Astrocyte (in vitro differentiated cells and primary cell): Measurements from ENCODE around the gene PLEKHF1. TPM values are rescaled to one million over a fixed set of nuclear protein-coding genes. Genes with fewer than 3 reads are reported as not detected.

Experiments used
- DNase-seq: peaks from one replicate; pipeline ENCODE4 v3.0.0-alpha.2; 2010; ENCODE audit warnings: low read depth
- FAIRE-seq: peaks from 2 replicates; lab custom pipeline; 2011; peaks lifted over from hg19 to GRCh38; lab: Jason Lieb, UNC
- H2AFZ ChIP-seq: 2 replicates; pipeline ENCODE4 v1.6.0; 2012; ENCODE audit warnings: low read depth, low read length, inconsistent platforms
- H3K27ac ChIP-seq: 2 replicates; pipeline ENCODE4 v1.5.1; 2011; ENCODE audit warnings: low read depth, low read length, inconsistent platforms
- H3K27me3 ChIP-seq: 2 replicates; pipeline ENCODE4 v1.6.0; 2011; ENCODE audit warnings: low read length, inconsistent platforms; ENCODE audit not compliant: insufficient read depth
- H3K36me3 ChIP-seq: 2 replicates; pipeline ENCODE4 v1.5.1; 2011; ENCODE audit warnings: low read length, inconsistent platforms; ENCODE audit not compliant: insufficient read depth
- H3K4me1 ChIP-seq: 2 replicates; pipeline ENCODE4 v1.5.1; 2011; ENCODE audit warnings: low read length, inconsistent platforms; ENCODE audit not compliant: insufficient read depth
- H3K4me2 ChIP-seq: 2 replicates; pipeline ENCODE4 v1.6.0; 2012; ENCODE audit warnings: low read length, inconsistent platforms
- H3K4me3 ChIP-seq: 2 replicates; pipeline ENCODE4 v1.5.1; 2011; ENCODE audit warnings: low read depth, mild to moderate bottlenecking, low read length, inconsistent platforms; ENCODE audit not compliant: insufficient read depth
- H3K79me2 ChIP-seq: 2 replicates; pipeline ENCODE4 v1.6.0; 2012; ENCODE audit warnings: mild to moderate bottlenecking, low read length, inconsistent platforms; ENCODE audit not compliant: insufficient read depth
- H3K9ac ChIP-seq: 2 replicates; pipeline ENCODE4 v1.6.0; 2012; ENCODE audit warnings: mild to moderate bottlenecking, low read length, inconsistent platforms
- H3K9me3 ChIP-seq: 2 replicates; pipeline ENCODE4 v1.5.1; 2012; ENCODE audit warnings: low read depth, mild to moderate bottlenecking, low read length, inconsistent platforms; ENCODE audit not compliant: insufficient read depth
- H4K20me1 ChIP-seq: 2 replicates; pipeline ENCODE4 v1.6.0; 2012; ENCODE audit warnings: low read length, inconsistent platforms; ENCODE audit not compliant: insufficient read depth
- H3K27ac Mint-ChIP-seq: one replicate; pipeline ENCODE4 v1.8.0; 2021; ENCODE audit warnings: mild to moderate bottlenecking, mixed read lengths; ENCODE audit not compliant: unreplicated experiment
- H3K27me3 Mint-ChIP-seq: one replicate; pipeline ENCODE4 v1.8.0; 2021; ENCODE audit warnings: low read depth, mixed read lengths; ENCODE audit not compliant: unreplicated experiment
- H3K36me3 Mint-ChIP-seq: one replicate; pipeline ENCODE4 v1.8.0; 2021; ENCODE audit warnings: low read depth, mixed read lengths; ENCODE audit not compliant: unreplicated experiment
- H3K4me1 Mint-ChIP-seq: one replicate; pipeline ENCODE4 v1.8.0; 2021; ENCODE audit warnings: low read depth, mixed read lengths; ENCODE audit not compliant: unreplicated experiment
- H3K4me3 Mint-ChIP-seq: one replicate; pipeline ENCODE4 v1.8.0; 2021; ENCODE audit warnings: mild to moderate bottlenecking, moderate library complexity, mixed read lengths; ENCODE audit not compliant: unreplicated experiment
- H3K9me3 Mint-ChIP-seq: one replicate; pipeline ENCODE4 v1.8.0; 2021; ENCODE audit warnings: mild to moderate bottlenecking, mixed read lengths; ENCODE audit not compliant: unreplicated experiment
- EZH2 ChIP-seq: IDR thresholded peaks from 2 replicates; pipeline ENCODE4 v1.6.1; 2012; ENCODE audit warnings: mild to moderate bottlenecking, low read length, inconsistent platforms; ENCODE audit not compliant: insufficient read depth
- total RNA-seq: library from RNA; stranded (reverse); gene quantifications from 2 replicates; pipeline ENCODE4 v1.2.1, GENCODE V29; 2021
- TF ChIP-seq, protein P1 (sequence below): IDR thresholded peaks from 2 replicates; pipeline ENCODE4 v1.5.1; 2011; ENCODE audit warnings: low read depth, mild to moderate bottlenecking, inconsistent platforms, low read length, moderate library complexity; ENCODE audit not compliant: insufficient read depth

Gene PLEKHF1
- total RNA-seq, 1 donor from 2014 or later = 13.1 TPM

DNA sequence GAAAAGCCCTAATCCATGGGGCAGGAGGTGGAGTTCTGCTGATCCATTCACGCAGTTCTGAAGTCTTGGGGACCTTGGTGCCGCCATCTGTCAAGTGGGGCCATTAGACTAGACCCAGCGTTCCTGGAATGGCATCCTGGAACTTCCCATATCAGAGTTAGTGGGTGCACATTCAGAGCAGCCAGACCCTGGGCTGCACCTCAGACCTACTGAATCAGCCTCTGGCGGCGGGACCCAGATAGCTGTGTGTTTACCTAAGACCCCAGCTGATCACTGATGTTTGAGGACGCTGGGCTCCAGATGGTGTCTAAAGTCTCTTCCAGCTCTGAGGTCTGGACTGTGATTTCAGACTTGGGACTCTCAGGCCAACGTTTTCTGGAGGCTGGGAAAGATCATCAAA lies 46.4 kb upstream of the PLEKHF1 start:
- Mint-ChIP-seq H3K4me3 (no peak overlapping the region), H3K9me3 (peaks cover 2% of the 10 kb centered on the region), H3K4me1 (peaks cover 2% of the 10 kb centered on the region), H3K27me3 (peaks cover 18% of the 10 kb centered on the region), H3K36me3 (peaks cover 7% of the 10 kb centered on the region), H3K27ac (no peak overlapping the region)
- H3K36me3 ChIP-seq = peaks cover 6% of the 10 kb centered on the region
- no peak overlapping the region for H3K27ac ChIP-seq
- H2AFZ ChIP-seq = no peak overlapping the region
- no peaks in the 10 kb centered on the region for H3K79me2 ChIP-seq
- H3K4me3 ChIP-seq = no peak overlapping the region
- H3K4me1 ChIP-seq = peaks cover 4% of the 10 kb centered on the region
- no peak overlapping the region for H3K4me2 ChIP-seq
- DNase-seq (no peak), FAIRE-seq (no peak)
- TF ChIP-seq EZH2 = no peak
- TF ChIP-seq, protein P1, sequence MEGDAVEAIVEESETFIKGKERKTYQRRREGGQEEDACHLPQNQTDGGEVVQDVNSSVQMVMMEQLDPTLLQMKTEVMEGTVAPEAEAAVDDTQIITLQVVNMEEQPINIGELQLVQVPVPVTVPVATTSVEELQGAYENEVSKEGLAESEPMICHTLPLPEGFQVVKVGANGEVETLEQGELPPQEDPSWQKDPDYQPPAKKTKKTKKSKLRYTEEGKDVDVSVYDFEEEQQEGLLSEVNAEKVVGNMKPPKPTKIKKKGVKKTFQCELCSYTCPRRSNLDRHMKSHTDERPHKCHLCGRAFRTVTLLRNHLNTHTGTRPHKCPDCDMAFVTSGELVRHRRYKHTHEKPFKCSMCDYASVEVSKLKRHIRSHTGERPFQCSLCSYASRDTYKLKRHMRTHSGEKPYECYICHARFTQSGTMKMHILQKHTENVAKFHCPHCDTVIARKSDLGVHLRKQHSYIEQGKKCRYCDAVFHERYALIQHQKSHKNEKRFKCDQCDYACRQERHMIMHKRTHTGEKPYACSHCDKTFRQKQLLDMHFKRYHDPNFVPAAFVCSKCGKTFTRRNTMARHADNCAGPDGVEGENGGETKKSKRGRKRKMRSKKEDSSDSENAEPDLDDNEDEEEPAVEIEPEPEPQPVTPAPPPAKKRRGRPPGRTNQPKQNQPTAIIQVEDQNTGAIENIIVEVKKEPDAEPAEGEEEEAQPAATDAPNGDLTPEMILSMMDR = no peak
- H3K9me3 ChIP-seq = no peaks in the 10 kb centered on the region
- H3K9ac ChIP-seq = no peak overlapping the region
- H3K27me3 ChIP-seq = no peaks in the 10 kb centered on the region
- H4K20me1 ChIP-seq = no peaks in the 10 kb centered on the region

DNA sequence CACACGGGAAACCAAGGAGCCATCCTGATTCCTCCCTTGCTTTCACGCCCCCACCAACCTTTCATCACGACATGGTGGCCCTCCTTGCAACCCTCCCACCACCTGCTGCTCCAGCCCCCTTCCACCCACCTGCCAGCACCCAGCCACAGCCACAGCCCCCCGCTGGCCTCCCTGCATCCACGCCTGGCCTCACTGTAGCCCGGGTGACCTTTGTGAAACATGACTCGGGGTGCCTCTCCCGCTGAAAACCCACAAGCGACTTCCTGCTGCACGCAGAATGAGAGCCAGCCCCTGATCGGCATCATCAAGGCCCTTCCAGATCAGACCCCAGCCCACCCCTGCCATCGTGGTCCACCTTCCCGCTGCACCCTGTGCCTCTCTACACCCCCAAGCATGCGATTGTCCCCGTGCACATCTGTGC lies 44.3 kb upstream of the PLEKHF1 start:
- H3K4me1 Mint-ChIP-seq = peaks cover 2% of the 10 kb centered on the region
- FAIRE-seq (no peak), DNase-seq (no peak)
- Histone ChIP-seq H2AFZ (no peak overlapping the region), H3K4me1 (peaks cover 4% of the 10 kb centered on the region), H3K9ac (no peak overlapping the region), H3K36me3 (no peaks in the 10 kb centered on the region), H4K20me1 (no peaks in the 10 kb centered on the region), H3K79me2 (no peaks in the 10 kb centered on the region), H3K27me3 (no peaks in the 10 kb centered on the region), H3K27ac (no peak overlapping the region), H3K9me3 (no peaks in the 10 kb centered on the region), H3K4me2 (no peak overlapping the region), H3K4me3 (no peak overlapping the region)
- H3K27ac Mint-ChIP-seq = no peak overlapping the region
- no peak overlapping the region for H3K4me3 Mint-ChIP-seq
- H3K36me3 Mint-ChIP-seq = peaks cover 7% of the 10 kb centered on the region
- peaks cover 2% of the 10 kb centered on the region for H3K9me3 Mint-ChIP-seq
- TF ChIP-seq, protein P1 = no peak
- TF ChIP-seq EZH2 = no peak
- peaks cover 18% of the 10 kb centered on the region for H3K27me3 Mint-ChIP-seq

DNA sequence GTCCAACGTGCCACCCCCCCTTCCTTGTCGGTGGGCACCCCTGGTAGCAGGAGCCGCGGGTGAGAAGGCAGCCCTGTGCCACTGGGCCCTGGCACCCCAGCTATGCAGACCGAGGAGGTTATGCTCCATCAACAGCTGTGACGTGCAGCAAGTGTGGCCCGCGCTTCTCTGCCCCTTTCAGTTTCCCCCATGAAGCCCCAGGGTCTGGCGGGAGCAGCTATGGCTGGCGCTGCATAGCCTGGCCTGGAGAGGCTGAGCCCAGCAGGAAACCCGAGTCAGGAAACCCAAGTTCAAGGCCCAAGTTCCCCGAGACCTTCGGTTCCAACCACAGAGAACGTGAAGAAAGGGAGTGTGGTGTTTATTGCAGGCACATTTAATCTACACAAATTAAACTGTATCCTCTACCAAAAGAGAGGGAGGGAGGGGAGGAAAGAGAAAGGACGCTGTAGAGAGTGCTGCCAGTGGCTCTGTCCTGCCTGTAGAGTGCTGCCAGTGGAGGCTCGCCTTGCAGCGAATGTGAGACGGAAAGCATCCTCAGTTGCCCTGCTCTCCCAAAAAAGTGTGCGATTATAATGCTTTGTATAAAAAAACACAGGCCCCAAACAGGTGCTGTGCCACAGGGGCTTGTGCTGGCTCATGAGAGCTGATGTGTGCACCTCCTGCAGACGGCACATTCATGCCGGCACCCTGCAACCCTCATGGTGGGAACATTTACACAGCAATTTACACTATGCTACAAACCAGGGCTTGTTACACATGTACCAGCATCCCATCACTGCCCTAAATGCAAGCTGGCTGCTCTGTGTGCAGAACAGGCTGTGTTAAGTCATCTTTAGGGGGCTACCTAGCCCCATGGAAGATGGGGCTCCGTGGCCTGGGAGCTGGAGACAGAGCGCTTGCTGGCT lies 42.8 kb upstream of the PLEKHF1 start:
- H4K20me1 ChIP-seq = no peaks in the 10 kb centered on the region
- TF ChIP-seq EZH2 = no peak
- TF ChIP-seq, protein P1 = no peak
- H3K9ac ChIP-seq = no peak overlapping the region
- Mint-ChIP-seq H3K9me3 (peaks cover 2% of the 10 kb centered on the region), H3K27ac (no peak overlapping the region), H3K4me1 (peaks cover 2% of the 10 kb centered on the region), H3K36me3 (no peaks in the 10 kb centered on the region), H3K27me3 (peaks cover 18% of the 10 kb centered on the region), H3K4me3 (no peak overlapping the region)
- no peaks in the 10 kb centered on the region for H3K36me3 ChIP-seq
- H3K79me2 ChIP-seq = no peaks in the 10 kb centered on the region
- no peaks in the 10 kb centered on the region for H3K9me3 ChIP-seq
- no peak overlapping the region for H3K4me2 ChIP-seq
- H3K27ac ChIP-seq = no peak overlapping the region
- DNase-seq = no peak
- H3K4me3 ChIP-seq = no peak overlapping the region
- no peak for FAIRE-seq
- no peaks in the 10 kb centered on the region for H3K27me3 ChIP-seq
- no peak overlapping the region for H2AFZ ChIP-seq
- H3K4me1 ChIP-seq = peaks cover 4% of the 10 kb centered on the region
